GM15510 (cell line): ENCODE measurements around the gene GRM7.

ENCODE experiments used
- POLR2A ChIP-seq: IDR thresholded peaks from 3 replicates; pipeline ENCODE4 v1.6.1; 2011; ENCODE audit warnings: borderline replicate concordance; ENCODE audit not compliant: insufficient read length; ENCODE audit errors: extremely low read depth

Gene GRM7

GRCh38 chr3:7368597-7368996, 507.7 kb downstream of the GRM7 start:
- no peak for TF ChIP-seq POLR2A

- TF ChIP-seq POLR2A = no peak
Observed at GRCh38 chr3:7371693-7372572, 511.0 kb downstream of the GRM7 start.

GRCh38 chr3:7377103-7377502, 516.2 kb downstream of the GRM7 start:
- TF ChIP-seq POLR2A = no peak

GRCh38 chr3:7381741-7382140, 520.8 kb downstream of the GRM7 start:
- TF ChIP-seq POLR2A = no peak

GRCh38 chr3:7382293-7383010, 521.5 kb downstream of the GRM7 start:
- TF ChIP-seq POLR2A = no peak

GRCh38 chr3:7385635-7386034, 524.7 kb downstream of the GRM7 start:
- no peak for TF ChIP-seq POLR2A

GRCh38 chr3:7388026-7388425, 527.1 kb downstream of the GRM7 start:
- no peak for TF ChIP-seq POLR2A

GRCh38 chr3:7392206-7392605, 531.3 kb downstream of the GRM7 start:
- no peak for TF ChIP-seq POLR2A

- TF ChIP-seq POLR2A = no peak
Observed at GRCh38 chr3:7393944-7394605, 533.2 kb downstream of the GRM7 start.

GRCh38 chr3:7396534-7396933, 535.6 kb downstream of the GRM7 start:
- no peak for TF ChIP-seq POLR2A

- no peak for TF ChIP-seq POLR2A
Observed at GRCh38 chr3:7397097-7397496, 536.2 kb downstream of the GRM7 start.

GRCh38 chr3:7400360-7400759, 539.4 kb downstream of the GRM7 start:
- TF ChIP-seq POLR2A = no peak

GRCh38 chr3:7401418-7401817, 540.5 kb downstream of the GRM7 start:
- TF ChIP-seq POLR2A = no peak

- no peak for TF ChIP-seq POLR2A
Observed at GRCh38 chr3:7407107-7407506, 546.2 kb downstream of the GRM7 start.

GRCh38 chr3:7410782-7411181, 549.9 kb downstream of the GRM7 start:
- no peak for TF ChIP-seq POLR2A
